CD4-positive, alpha-beta T cell treated with Interleukin-4 for 1 hour (primary cell): ENCODE data around the gene CELF4.

Experiments used
- DNase-seq, 2 donors: peaks; one replicate each; pipeline ENCODE4 v3.0.0-alpha.2; 2020 to 2022

CELF4 gene

GRCh38 chr18:37304012-37304680 lies 261.5 kb downstream of the CELF4 start:
- DNase-seq, result no peak

- DNase-seq, result no peak
These were observed 262.6 kb downstream of the CELF4 start for GRCh38 chr18:37303009-37303408.

GRCh38 chr18:37302519-37302918 lies 263.1 kb downstream of the CELF4 start:
- DNase-seq, result no peak

GRCh38 chr18:37299471-37300304 lies 265.9 kb downstream of the CELF4 start:
- no peak for DNase-seq

GRCh38 chr18:37298816-37299215 lies 266.8 kb downstream of the CELF4 start:
- no peak for DNase-seq

GRCh38 chr18:37297106-37297505 lies 268.5 kb downstream of the CELF4 start:
- DNase-seq, result no peak

GRCh38 chr18:37294951-37295350 lies 270.6 kb downstream of the CELF4 start:
- DNase-seq, result no peak

- no peak for DNase-seq
These were observed 272.2 kb downstream of the CELF4 start for GRCh38 chr18:37293359-37293758.

GRCh38 chr18:37289423-37289822 lies 276.2 kb downstream of the CELF4 start:
- DNase-seq, result no peak

- DNase-seq, result no peak
These were observed 278.0 kb downstream of the CELF4 start for GRCh38 chr18:37287601-37288000.

GRCh38 chr18:37286801-37287200 lies 278.8 kb downstream of the CELF4 start:
- no peak for DNase-seq

GRCh38 chr18:37285825-37286224 lies 279.8 kb downstream of the CELF4 start:
- no peak for DNase-seq

GRCh38 chr18:37284260-37284659 lies 281.3 kb downstream of the CELF4 start:
- no peak for DNase-seq

- DNase-seq, result no peak
These were observed 283.1 kb downstream of the CELF4 start for GRCh38 chr18:37282386-37283037.

- no peak for DNase-seq
These were observed 284.8 kb downstream of the CELF4 start for GRCh38 chr18:37280701-37281393.

- DNase-seq, result no peak
These were observed 287.8 kb downstream of the CELF4 start for GRCh38 chr18:37277804-37278203.

- DNase-seq, result no peak
These were observed 289.3 kb downstream of the CELF4 start for GRCh38 chr18:37276111-37276890.

GRCh38 chr18:37275237-37275741 lies 290.3 kb downstream of the CELF4 start:
- no peak for DNase-seq

- DNase-seq, result no peak
These were observed 291.0 kb downstream of the CELF4 start for GRCh38 chr18:37274309-37275236.

GRCh38 chr18:37272841-37273240 lies 292.8 kb downstream of the CELF4 start:
- no peak for DNase-seq

GRCh38 chr18:37272226-37272625 lies 293.4 kb downstream of the CELF4 start:
- DNase-seq, result no peak
